Mononuclear cell (primary cell): ENCODE data around the gene TRAF2. TPM values are rescaled to one million over a fixed set of nuclear protein-coding genes. Genes with fewer than 3 reads are reported as not detected.
"Not testable (repeated sequence)": the region's sequence is repeated elsewhere in the genome, so short reads cannot be mapped to it uniquely, and the experiment has no call there.

Experiments
- H3K27me3 ChIP-seq: 2 replicates; pipeline ENCODE4 v1.6.0; 2011; ENCODE audit warnings: low read length, control low read depth; ENCODE audit not compliant: insufficient read depth
- H3K4me1 ChIP-seq: 2 replicates; pipeline ENCODE4 v1.5.1; 2011; ENCODE audit warnings: mild to moderate bottlenecking, low read length, control low read depth; ENCODE audit not compliant: insufficient read depth
- H3K4me3 ChIP-seq: 2 replicates; pipeline ENCODE4 v1.5.1; 2011; ENCODE audit warnings: mild to moderate bottlenecking, low read length, moderate library complexity
- H3K9me3 ChIP-seq: 2 replicates; pipeline ENCODE4 v1.5.1; 2011; ENCODE audit warnings: low read depth, mild to moderate bottlenecking, control low read depth, low read length
- total RNA-seq: library from RNA; depleted of rRNA; stranded (reverse); fragments of >200 nt; gene quantifications from one replicate; pipeline ENCODE4 v1.2.3, GENCODE V29; 2012

Gene TRAF2
- total RNA-seq, 1 donor = 6.4 TPM

GRCh38 chr9:136860933-136861873 is 25.1 kb upstream of the TRAF2 start:
- no peak overlapping the region for H3K4me3 ChIP-seq
- no peaks in the 10 kb centered on the region for H3K27me3 ChIP-seq
- no peaks in the 10 kb centered on the region for H3K9me3 ChIP-seq
- peaks cover 14% of the 10 kb centered on the region for H3K4me1 ChIP-seq

DNA sequence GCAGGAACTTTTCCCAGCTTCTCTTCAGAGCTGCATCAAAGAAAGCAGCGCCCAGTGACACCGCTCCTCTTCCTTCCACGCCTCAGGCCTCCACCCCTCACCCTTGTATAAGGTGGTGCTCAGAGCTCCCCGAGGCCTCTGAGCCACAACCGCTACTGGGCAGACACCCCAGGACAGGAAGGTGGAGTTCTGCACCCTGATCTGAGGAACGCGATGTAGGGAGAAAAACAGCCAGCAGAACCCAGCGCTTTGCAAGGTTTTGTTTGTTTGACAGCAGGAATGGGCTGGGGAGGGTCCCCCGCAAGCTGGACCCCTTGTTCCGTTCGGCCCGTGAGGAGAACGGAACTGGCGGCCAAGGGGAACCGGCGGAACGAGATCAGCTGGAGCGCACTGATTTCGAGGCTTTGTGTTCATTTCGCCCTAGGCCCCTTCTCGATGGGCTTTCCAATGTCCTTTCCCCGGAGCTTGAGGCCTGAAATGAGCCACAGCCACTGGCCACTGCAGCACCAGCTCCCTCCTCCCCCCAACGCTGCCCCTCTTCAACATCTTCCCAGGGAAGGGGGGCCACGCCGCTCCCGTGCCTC is 24.4 kb upstream of the TRAF2 start:
- Histone ChIP-seq H3K9me3 (no peaks in the 10 kb centered on the region), H3K4me3 (no peak overlapping the region), H3K4me1 (peaks cover 18% of the 10 kb centered on the region), H3K27me3 (no peaks in the 10 kb centered on the region)

DNA sequence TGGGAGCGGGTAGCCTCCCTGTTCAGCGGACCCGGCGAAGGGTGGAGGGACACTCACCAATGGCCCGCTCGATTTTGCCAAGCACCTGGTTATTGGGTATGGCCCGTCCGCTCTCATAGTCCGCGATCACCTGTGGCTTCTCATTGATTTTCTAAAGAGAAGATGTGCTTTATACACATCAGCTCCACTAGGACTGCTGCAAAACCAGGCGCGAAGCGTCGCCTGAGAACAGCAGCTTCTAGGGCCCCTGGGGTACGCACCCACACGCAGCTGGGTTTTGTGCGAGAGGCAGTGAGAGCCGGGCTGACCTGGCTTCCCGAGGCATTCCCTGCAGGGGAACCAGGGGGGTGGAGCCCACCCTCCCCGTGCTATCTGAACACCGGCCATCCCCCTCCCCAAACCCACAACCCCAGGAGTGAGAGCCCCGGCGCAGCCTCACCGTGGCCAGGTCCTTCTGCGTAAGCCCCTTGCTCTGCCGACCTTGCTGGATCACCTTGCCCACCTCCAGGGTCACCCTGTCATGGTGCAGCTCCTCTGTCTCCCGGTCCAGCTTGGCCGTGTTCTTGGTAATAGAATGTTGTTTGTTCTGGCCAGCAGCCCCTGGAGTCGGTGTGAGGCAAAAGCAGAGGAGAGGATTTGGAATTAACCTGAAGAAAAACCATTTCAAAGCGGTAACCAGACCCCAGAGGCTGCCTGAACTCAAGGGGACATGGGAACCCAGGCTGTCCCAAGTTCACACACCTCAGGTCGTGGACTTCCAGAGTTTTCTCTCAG is 23.3 kb upstream of the TRAF2 start:
- H3K27me3 ChIP-seq = no peaks in the 10 kb centered on the region

GRCh38 chr9:136863623-136864273 is 22.6 kb upstream of the TRAF2 start:
- peaks cover 20% of the 10 kb centered on the region for H3K4me1 ChIP-seq
- H3K4me3 ChIP-seq = no peak overlapping the region
- H3K9me3 ChIP-seq = no peaks in the 10 kb centered on the region
- no peaks in the 10 kb centered on the region for H3K27me3 ChIP-seq

More for the DNA sequence above, 23.3 kb upstream of the TRAF2 start:
- H3K4me3 ChIP-seq = no peak overlapping the region
- H3K4me1 ChIP-seq = peaks cover 20% of the 10 kb centered on the region
- no peaks in the 10 kb centered on the region for H3K9me3 ChIP-seq

DNA sequence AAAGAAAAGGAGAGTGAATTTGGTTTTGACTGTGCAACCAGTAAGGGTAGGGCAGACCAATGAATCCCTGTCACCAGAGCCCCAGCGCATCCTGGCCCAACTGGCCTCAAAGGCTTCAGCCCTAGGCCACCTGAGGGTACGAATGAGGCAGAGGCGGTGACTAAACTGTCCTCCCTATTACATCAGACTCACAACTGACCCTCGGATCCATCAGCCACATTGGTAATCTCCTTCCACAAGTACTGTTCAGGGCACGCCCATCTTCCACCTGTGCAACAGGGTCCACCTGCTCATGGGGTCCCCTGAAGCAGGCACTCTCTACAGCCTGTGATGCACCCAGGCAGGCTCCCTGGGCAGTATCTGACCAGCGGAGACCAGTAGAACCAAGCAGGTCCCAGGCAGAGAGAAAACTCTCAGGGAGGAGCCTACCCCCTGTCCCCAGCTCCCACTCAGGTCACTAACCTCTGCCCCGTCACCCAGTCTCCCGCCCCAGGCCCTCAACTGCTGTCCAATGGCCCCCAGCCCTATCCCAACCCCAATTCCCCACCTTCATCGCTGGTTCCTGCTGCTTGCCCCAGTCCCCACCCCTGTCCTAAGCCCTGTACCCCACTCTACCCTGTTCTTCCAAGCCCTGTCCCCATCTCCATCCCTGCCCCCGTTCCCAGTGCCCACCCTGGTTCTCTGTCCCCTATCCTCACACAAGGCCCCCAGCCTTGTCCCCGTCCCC is 21.1 kb upstream of the TRAF2 start:
- Histone ChIP-seq H3K9me3 (no peaks in the 10 kb centered on the region), H3K27me3 (no peaks in the 10 kb centered on the region), H3K4me3 (no peak overlapping the region), H3K4me1 (peaks cover 20% of the 10 kb centered on the region)

GRCh38 chr9:136865768-136866103 is 20.6 kb upstream of the TRAF2 start:
- Histone ChIP-seq H3K27me3 (no peaks in the 10 kb centered on the region), H3K4me1 (peaks cover 20% of the 10 kb centered on the region), H3K9me3 (no peaks in the 10 kb centered on the region), H3K4me3 (peak overlapping the region; percentile 56)

DNA sequence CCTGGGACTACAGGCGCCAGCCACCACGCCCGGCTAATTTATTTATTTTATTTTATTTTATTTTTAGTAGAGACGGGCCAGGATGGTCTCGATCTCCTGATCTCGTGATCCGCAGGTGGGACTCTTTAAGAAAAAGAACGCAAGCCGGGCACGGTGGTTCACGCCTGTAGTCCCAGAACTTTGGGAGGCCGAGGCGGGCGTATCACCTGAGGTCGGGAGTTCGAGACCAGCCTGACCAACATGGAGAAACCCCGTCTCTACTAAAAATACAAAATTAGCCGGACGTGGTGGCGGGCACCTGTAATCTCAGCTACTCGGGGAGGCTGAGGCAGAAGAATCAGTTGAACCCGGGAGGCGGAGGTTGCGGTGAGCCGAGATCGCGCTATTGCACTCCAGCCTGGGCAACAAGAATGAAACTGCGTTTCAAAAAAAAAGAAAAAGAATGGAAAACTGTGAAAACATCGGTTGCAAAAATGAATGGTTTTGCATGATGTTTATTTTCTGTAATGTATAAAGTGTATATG is 19.4 kb upstream of the TRAF2 start:
- H3K9me3 ChIP-seq, H3K27me3 ChIP-seq: not testable (repeated sequence)
- peak overlapping the region; percentile 56 for H3K4me3 ChIP-seq
- peaks cover 20% of the 10 kb centered on the region for H3K4me1 ChIP-seq

DNA sequence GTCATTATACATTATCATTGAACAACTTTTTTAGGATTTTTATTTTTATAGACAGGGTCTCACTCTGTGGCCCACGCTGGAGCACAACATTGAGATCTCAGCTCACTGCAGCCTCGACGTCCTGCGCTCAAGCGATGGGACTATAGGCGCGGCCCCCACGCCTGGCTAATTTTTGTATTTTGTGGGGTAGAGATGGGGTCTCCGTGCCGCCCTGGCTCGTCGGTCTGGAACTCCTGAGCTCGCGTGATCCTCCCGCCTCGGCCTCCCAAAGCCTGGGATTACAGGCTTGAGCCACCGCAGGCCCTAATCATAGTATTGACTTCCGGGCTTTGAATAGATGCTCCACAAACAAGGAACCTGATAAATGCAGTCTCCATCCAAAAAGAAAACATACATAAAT is 18.8 kb upstream of the TRAF2 start:
- H3K27me3 ChIP-seq = no peaks in the 10 kb centered on the region
- no peak overlapping the region for H3K4me3 ChIP-seq
- no peaks in the 10 kb centered on the region for H3K9me3 ChIP-seq
- H3K4me1 ChIP-seq = peaks cover 20% of the 10 kb centered on the region

GRCh38 chr9:136867917-136868316 is 18.4 kb upstream of the TRAF2 start:
- Histone ChIP-seq H3K4me3 (no peak overlapping the region), H3K4me1 (peaks cover 20% of the 10 kb centered on the region), H3K9me3 (no peaks in the 10 kb centered on the region), H3K27me3 (no peaks in the 10 kb centered on the region)

GRCh38 chr9:136868644-136869043 is 17.7 kb upstream of the TRAF2 start:
- H3K4me3 ChIP-seq = no peak overlapping the region
- H3K27me3 ChIP-seq = no peaks in the 10 kb centered on the region
- peaks cover 20% of the 10 kb centered on the region for H3K4me1 ChIP-seq
- H3K9me3 ChIP-seq = no peaks in the 10 kb centered on the region

DNA sequence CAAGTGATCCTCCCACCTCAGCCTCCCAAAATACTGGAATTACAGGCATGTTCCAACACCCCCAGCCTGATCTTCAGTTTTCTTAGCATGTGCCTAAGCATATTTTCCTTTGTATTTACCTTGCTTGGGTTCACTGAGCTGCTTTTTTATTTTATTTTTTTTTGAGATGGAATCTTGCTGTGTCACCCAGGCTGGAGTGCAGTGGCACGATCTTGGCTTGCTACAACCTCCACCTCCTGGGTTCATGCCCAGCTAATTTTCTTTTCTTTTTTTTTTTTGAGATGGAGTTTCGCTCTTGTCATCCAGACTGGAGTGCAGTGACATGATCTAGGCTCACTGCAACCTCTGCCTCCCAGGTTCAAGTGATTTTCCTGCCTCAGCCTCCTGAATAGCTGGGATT is 16.7 kb upstream of the TRAF2 start:
- H3K27me3 ChIP-seq, H3K9me3 ChIP-seq, H3K4me3 ChIP-seq: not testable (repeated sequence)
- H3K4me1 ChIP-seq = peaks cover 15% of the 10 kb centered on the region

- H3K9me3 ChIP-seq = no peaks in the 10 kb centered on the region
- no peaks in the 10 kb centered on the region for H3K27me3 ChIP-seq
- H3K4me3 ChIP-seq = no peak overlapping the region
- no peaks in the 10 kb centered on the region for H3K4me1 ChIP-seq
Observed at GRCh38 chr9:136875155-136875554, 11.2 kb upstream of the TRAF2 start.

DNA sequence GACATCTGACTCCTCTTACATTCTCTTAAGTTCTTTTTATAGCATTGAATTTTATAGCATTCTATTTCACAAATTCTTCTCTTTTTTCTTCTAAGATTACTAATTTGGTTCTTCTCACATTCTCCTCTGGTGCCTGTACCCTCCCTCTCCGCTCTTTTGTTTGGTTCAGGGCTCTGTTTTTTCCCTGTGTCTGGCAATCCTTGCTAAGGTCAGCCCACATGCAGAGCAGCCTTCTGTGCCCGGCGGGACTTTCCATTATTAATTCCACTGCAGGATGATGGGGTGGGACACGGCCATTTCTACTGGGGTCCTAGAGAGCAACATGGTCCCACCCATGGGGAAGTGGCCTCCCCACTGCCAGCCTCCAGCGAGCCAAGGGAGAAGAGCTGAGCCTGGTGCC is 9.8 kb upstream of the TRAF2 start:
- H3K4me3 ChIP-seq = no peak overlapping the region
- peaks cover 3% of the 10 kb centered on the region for H3K4me1 ChIP-seq
- H3K9me3 ChIP-seq = no peaks in the 10 kb centered on the region
- no peaks in the 10 kb centered on the region for H3K27me3 ChIP-seq

GRCh38 chr9:136880651-136881050 is 5.7 kb upstream of the TRAF2 start:
- no peaks in the 10 kb centered on the region for H3K27me3 ChIP-seq
- H3K4me3 ChIP-seq = no peak overlapping the region
- peaks cover 27% of the 10 kb centered on the region for H3K4me1 ChIP-seq
- no peaks in the 10 kb centered on the region for H3K9me3 ChIP-seq
